GM18502 (cell line): Measurements from ENCODE around the gene USP16.

Experiments used
- ATAC-seq: cut with Tn5 transposase; IDR thresholded peaks from one replicate; pipeline ENCODE4 v1.9.1; 2021; ENCODE audit warnings: mild to moderate bottlenecking; ENCODE audit not compliant: unreplicated experiment, poor library complexity

USP16 gene

GRCh38 chr21:29080454-29080941 lies 56.0 kb downstream of the USP16 start:
- ATAC-seq, result no peak

GRCh38 chr21:29082046-29082815 lies 57.8 kb downstream of the USP16 start:
- no peak for ATAC-seq

GRCh38 chr21:29083306-29083705 lies 58.8 kb downstream of the USP16 start:
- no peak for ATAC-seq

GRCh38 chr21:29084372-29084771 lies 59.9 kb downstream of the USP16 start:
- ATAC-seq, result no peak

- ATAC-seq, result no peak
These were observed 60.8 kb downstream of the USP16 start for GRCh38 chr21:29085106-29085752.

- no peak for ATAC-seq
These were observed 66.6 kb downstream of the USP16 start for GRCh38 chr21:29091033-29091432.

GRCh38 chr21:29092102-29092959 lies 67.9 kb downstream of the USP16 start:
- ATAC-seq, result no peak

- no peak for ATAC-seq
These were observed 71.9 kb downstream of the USP16 start for GRCh38 chr21:29096218-29097015.

- no peak for ATAC-seq
These were observed 73.7 kb downstream of the USP16 start for GRCh38 chr21:29098156-29098555.

GRCh38 chr21:29102791-29103257 lies 78.4 kb downstream of the USP16 start:
- ATAC-seq, result no peak
